Duodenal mucosa (tissue), 2 donors: ENCODE measurements around the gene ADCY3.

Experiments
- H3K27ac ChIP-seq: one replicate; pipeline ENCODE4 v1.7.0; 2013; ENCODE audit warnings: low read depth, low read length
- H3K27me3 ChIP-seq, 2 donors: one replicate each; pipeline ENCODE4 v1.7.0; 2013; ENCODE audit warnings: low read length in 2 of 2, control low read depth in 1 of 2; ENCODE audit not compliant: insufficient read depth in 2 of 2, control insufficient read depth in 1 of 2
- H3K36me3 ChIP-seq, 2 donors: one replicate each; pipeline ENCODE4 v1.7.0; 2013; ENCODE audit warnings: low read length in 2 of 2, control low read depth in 1 of 2; ENCODE audit not compliant: insufficient read depth in 2 of 2, control insufficient read depth in 1 of 2
- H3K4me1 ChIP-seq, 2 donors: one replicate each; pipeline ENCODE4 v1.7.0; 2013; ENCODE audit warnings: low read length in 2 of 2, control low read depth in 1 of 2; ENCODE audit not compliant: insufficient read depth in 2 of 2, control insufficient read depth in 1 of 2
- H3K4me3 ChIP-seq, 2 donors: one replicate each; pipeline ENCODE4 v1.7.0; 2013; ENCODE audit warnings: low read length in 2 of 2, low read depth in 1 of 2
- H3K9ac ChIP-seq, 2 donors: one replicate each; pipeline ENCODE4 v1.7.0; 2013; ENCODE audit warnings: low read length in 2 of 2, low read depth in 1 of 2
- H3K9me3 ChIP-seq, 2 donors: one replicate each; pipeline ENCODE4 v1.7.0; 2013; ENCODE audit warnings: low read length in 2 of 2, control low read depth in 1 of 2; ENCODE audit not compliant: control insufficient read depth in 1 of 2

ADCY3 gene

GRCh38 chr2:24871852-24872333, 48.1 kb downstream of the ADCY3 start:
- no peak overlapping the region for H3K27ac ChIP-seq
- peaks cover 0 to 8% of the 10 kb centered on the region in 2 donors for H3K4me1 ChIP-seq
- H3K27me3 ChIP-seq = no peaks in the 10 kb centered on the region
- no peaks in the 10 kb centered on the region for H3K9me3 ChIP-seq
- no peaks in the 10 kb centered on the region for H3K36me3 ChIP-seq
- H3K4me3 ChIP-seq = no peak overlapping the region
- H3K9ac ChIP-seq = no peak overlapping the region

GRCh38 chr2:24870891-24871705, 48.9 kb downstream of the ADCY3 start:
- no peaks in the 10 kb centered on the region for H3K9me3 ChIP-seq
- no peak overlapping the region for H3K27ac ChIP-seq

DNA sequence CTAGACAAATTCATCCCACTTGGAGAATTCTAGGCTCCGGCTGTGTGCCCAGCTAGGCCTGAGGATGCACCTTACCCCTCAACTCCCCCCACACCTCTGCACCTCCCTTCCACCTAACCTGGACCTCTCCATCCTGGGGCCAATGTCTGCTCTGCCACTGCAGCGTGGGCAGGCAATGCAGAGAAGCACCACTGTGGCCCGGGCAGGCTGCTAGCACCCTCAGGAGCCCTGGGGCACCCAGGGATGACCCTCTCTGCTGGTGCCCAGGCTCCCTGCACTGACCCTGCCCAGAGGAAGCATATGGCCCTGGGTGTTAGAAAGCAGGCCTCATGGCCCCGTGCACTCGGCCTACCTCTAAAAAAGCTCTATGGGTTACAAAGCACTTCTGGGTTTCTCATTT, 49.6 kb downstream of the ADCY3 start:
- Histone ChIP-seq H3K36me3 (no peaks in the 10 kb centered on the region), H3K9me3 (no peaks in the 10 kb centered on the region), H3K27ac (no peak overlapping the region), H3K9ac (no peak overlapping the region), H3K4me3 (no peak overlapping the region), H3K4me1 (peaks cover 0 to 8% of the 10 kb centered on the region in 2 donors), H3K27me3 (no peaks in the 10 kb centered on the region)

More at GRCh38 chr2:24870891-24871705, 48.9 kb downstream of the ADCY3 start:
- no peak overlapping the region for H3K9ac ChIP-seq
- H3K27me3 ChIP-seq = no peaks in the 10 kb centered on the region
- no peaks in the 10 kb centered on the region for H3K36me3 ChIP-seq
- no peak overlapping the region for H3K4me3 ChIP-seq
- peaks cover 0 to 8% of the 10 kb centered on the region in 2 donors for H3K4me1 ChIP-seq

- Histone ChIP-seq H3K9ac (no peak overlapping the region), H3K4me3 (no peak overlapping the region), H3K27me3 (no peaks in the 10 kb centered on the region), H3K27ac (no peak overlapping the region), H3K9me3 (no peaks in the 10 kb centered on the region), H3K4me1 (peaks cover 0 to 2% of the 10 kb centered on the region in 2 donors), H3K36me3 (no peaks in the 10 kb centered on the region)
Observed at GRCh38 chr2:24866946-24867345, 53.1 kb downstream of the ADCY3 start.

DNA sequence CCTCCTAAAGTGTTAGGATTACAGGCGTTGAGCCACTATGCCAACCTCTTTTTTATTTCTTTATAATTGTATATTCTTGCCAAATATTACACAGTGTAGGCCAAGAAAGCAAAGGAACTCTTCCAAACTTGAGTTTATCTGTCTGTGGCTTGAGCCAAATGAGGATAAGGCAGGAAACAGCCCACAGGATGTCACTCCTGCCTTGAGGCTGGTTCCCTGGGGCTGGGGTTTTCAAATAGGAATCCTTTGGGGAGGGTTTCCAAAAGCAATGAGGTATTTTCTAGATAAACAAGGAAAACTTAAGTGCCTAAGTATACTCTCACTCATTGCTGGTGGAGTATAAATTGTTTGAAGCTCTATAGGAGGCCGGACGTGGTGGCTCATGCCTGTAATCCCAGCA, 56.4 kb downstream of the ADCY3 start:
- H3K27me3 ChIP-seq = no peaks in the 10 kb centered on the region
- H3K9ac ChIP-seq = no peak overlapping the region
- no peak overlapping the region for H3K27ac ChIP-seq
- no peaks in the 10 kb centered on the region for H3K9me3 ChIP-seq
- no peak overlapping the region for H3K4me3 ChIP-seq
- H3K4me1 ChIP-seq = no peaks in the 10 kb centered on the region
- H3K36me3 ChIP-seq = peaks cover 0 to 2% of the 10 kb centered on the region in 2 donors

- no peak overlapping the region for H3K4me3 ChIP-seq
- no peak overlapping the region for H3K27ac ChIP-seq
- no peaks in the 10 kb centered on the region for H3K27me3 ChIP-seq
- H3K36me3 ChIP-seq = peaks cover 0 to 2% of the 10 kb centered on the region in 2 donors
- H3K9ac ChIP-seq = no peak overlapping the region
- no peaks in the 10 kb centered on the region for H3K4me1 ChIP-seq
- no peaks in the 10 kb centered on the region for H3K9me3 ChIP-seq
Observed at GRCh38 chr2:24861500-24861899, 58.5 kb downstream of the ADCY3 start.

DNA sequence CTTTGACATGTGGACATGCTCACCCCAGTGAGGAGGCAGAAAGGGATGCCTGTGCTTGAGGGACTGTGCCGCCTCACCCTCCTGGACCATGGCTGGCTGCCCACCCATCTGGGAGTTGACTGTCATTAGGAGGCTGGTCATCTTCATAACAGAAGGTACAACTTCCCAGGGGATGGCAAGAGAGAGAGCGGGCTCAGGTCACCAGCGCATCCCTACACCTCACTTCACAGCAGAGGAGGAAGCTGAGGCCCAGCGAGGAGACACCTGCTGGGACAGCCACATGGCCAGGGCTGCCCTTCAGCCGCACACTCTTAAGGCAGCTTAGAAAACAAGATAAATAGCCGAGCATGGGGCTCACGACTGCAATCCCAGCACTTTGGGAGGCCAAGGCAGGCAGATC, 59.4 kb downstream of the ADCY3 start:
- Histone ChIP-seq H3K9me3 (no peaks in the 10 kb centered on the region), H3K27me3 (no peaks in the 10 kb centered on the region), H3K9ac (no peak overlapping the region), H3K4me1 (peaks cover 0 to 3% of the 10 kb centered on the region in 2 donors), H3K4me3 (no peak overlapping the region), H3K36me3 (peaks cover 0 to 2% of the 10 kb centered on the region in 2 donors), H3K27ac (no peak overlapping the region)

- Histone ChIP-seq H3K4me3 (no peak overlapping the region), H3K36me3 (peaks cover 0 to 2% of the 10 kb centered on the region in 2 donors), H3K9ac (no peak overlapping the region), H3K4me1 (peaks cover 0 to 3% of the 10 kb centered on the region in 2 donors), H3K9me3 (no peaks in the 10 kb centered on the region), H3K27me3 (no peaks in the 10 kb centered on the region), H3K27ac (no peak overlapping the region)
Observed at GRCh38 chr2:24859968-24860600, 60.0 kb downstream of the ADCY3 start.

- Histone ChIP-seq H3K36me3 (peaks cover 0 to 2% of the 10 kb centered on the region in 2 donors), H3K27me3 (no peaks in the 10 kb centered on the region), H3K4me1 (peaks cover 0 to 3% of the 10 kb centered on the region in 2 donors), H3K4me3 (no peak overlapping the region), H3K9me3 (no peaks in the 10 kb centered on the region), H3K9ac (no peak overlapping the region), H3K27ac (no peak overlapping the region)
Observed at GRCh38 chr2:24858996-24859395, 61.0 kb downstream of the ADCY3 start.

DNA sequence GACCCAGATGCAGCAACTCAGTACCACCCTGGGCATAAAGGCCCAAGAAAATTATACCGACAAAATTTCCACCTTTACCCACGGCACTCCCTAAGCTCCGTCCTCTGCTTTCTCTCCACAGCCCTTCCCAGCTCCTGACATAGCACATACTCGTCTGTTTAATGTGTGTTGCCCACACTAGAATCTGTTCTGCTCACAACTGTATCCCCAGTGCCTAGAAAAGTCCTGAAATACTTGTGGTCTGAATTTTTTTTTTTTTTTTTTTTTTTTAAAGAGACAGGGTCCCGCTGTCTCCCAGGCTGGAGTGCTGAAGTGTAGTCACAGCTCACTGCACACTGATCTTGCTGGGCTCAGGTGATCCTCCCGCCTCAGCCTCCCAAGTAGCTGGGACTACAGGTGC, 62.3 kb downstream of the ADCY3 start:
- Histone ChIP-seq H3K36me3 (peaks cover 0 to 2% of the 10 kb centered on the region in 2 donors), H3K27ac (no peak overlapping the region), H3K9ac (no peak overlapping the region), H3K9me3 (no peaks in the 10 kb centered on the region), H3K27me3 (no peaks in the 10 kb centered on the region), H3K4me3 (no peak overlapping the region), H3K4me1 (peaks cover 0 to 3% of the 10 kb centered on the region in 2 donors)
